Vagina (tissue), 2 donors: Measurements from ENCODE around the gene KCNH8.

Source experiments
- CTCF ChIP-seq, 3 experiments: fragments of 450-650 bp in 2 of 3; fragments of 200-600 bp in 1 of 3; sonication (generic) in 1 of 3; IDR thresholded peaks; one replicate each; pipeline ENCODE4 v1.5.1; 2017 to 2019; ENCODE audit warnings: antibody characterized with exemption in 3 of 3, mild to moderate bottlenecking in 2 of 3, moderate library complexity in 2 of 3
- POLR2A ChIP-seq, 2 donors: fragments of 450-650 bp; IDR thresholded peaks; one replicate each; pipeline ENCODE4 v1.6.1; 2017; ENCODE audit warnings: antibody characterized with exemption in 2 of 2, mild to moderate bottlenecking in 2 of 2, moderate library complexity in 2 of 2
- POLR2AphosphoS5 ChIP-seq, 2 donors: sonication (generic); formaldehyde crosslinking; IDR thresholded peaks; one replicate each; pipeline ENCODE4 v1.9.0; 2017; ENCODE audit warnings: antibody characterized with exemption in 2 of 2, mild to moderate bottlenecking in 2 of 2, low read depth in 1 of 2; ENCODE audit not compliant: insufficient read depth in 1 of 2

GRCh38 chr3:19220311-19220710, 72.0 kb downstream of the KCNH8 start:
- no peak for TF ChIP-seq CTCF (IDR thresholded peaks at IDR 0.05)
- TF ChIP-seq POLR2A (IDR thresholded peaks at IDR 0.05): no peak
- no peak for TF ChIP-seq POLR2AphosphoS5 (IDR thresholded peaks at IDR 0.05; ENCODE audit: insufficient read depth in 1 of 2, low read depth in 1 of 2)
